Right lobe of liver (tissue), 4 donors: Measurements from ENCODE around the gene ZBED2.

Source experiments
- POLR2A ChIP-seq: fragments of 450-650 bp; IDR thresholded peaks from one replicate; pipeline ENCODE4 v1.6.1; 2017; ENCODE audit warnings: antibody characterized with exemption, mild to moderate bottlenecking
- TF ChIP-seq, protein P1 (sequence below), 4 donors: fragments of 200-600 bp in 3 of 4; fragments of 450-650 bp in 1 of 4; IDR thresholded peaks; one replicate each; pipeline versions ENCODE4 v1.5.1 to v1.8.0; 2016 to 2022; ENCODE audit warnings: antibody characterized with exemption in 4 of 4, mild to moderate bottlenecking in 2 of 4
- donor health status: DM: no; HTN: no; CAD: no.
- donor health status: DM: no; HTN: no; CAD: no.
- donor health status: DM: no; HTN: yes; CAD: no.

DNA sequence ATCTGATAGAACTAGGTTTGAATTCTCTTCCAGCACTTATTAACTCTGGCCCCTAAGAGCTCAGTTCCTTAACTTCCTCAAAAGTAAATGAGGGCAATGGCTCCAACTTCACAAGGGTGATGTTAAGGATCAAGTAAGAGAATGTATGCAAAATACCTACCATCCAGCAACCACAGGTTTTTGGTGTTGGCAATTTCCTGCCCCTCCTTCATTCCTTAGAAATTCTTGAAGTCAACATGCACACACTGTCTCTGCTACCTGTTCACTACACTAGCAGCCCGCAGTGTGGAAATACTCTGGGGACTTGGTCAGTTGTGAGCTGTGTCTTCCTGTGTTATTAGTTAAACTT lies 5.0 kb downstream of the ZBED2 start:
- TF ChIP-seq, protein P1, sequence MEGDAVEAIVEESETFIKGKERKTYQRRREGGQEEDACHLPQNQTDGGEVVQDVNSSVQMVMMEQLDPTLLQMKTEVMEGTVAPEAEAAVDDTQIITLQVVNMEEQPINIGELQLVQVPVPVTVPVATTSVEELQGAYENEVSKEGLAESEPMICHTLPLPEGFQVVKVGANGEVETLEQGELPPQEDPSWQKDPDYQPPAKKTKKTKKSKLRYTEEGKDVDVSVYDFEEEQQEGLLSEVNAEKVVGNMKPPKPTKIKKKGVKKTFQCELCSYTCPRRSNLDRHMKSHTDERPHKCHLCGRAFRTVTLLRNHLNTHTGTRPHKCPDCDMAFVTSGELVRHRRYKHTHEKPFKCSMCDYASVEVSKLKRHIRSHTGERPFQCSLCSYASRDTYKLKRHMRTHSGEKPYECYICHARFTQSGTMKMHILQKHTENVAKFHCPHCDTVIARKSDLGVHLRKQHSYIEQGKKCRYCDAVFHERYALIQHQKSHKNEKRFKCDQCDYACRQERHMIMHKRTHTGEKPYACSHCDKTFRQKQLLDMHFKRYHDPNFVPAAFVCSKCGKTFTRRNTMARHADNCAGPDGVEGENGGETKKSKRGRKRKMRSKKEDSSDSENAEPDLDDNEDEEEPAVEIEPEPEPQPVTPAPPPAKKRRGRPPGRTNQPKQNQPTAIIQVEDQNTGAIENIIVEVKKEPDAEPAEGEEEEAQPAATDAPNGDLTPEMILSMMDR (IDR thresholded peaks at IDR 0.05): no peak
- no peak for TF ChIP-seq POLR2A
